Ecto neural progenitor cell (in vitro differentiated cells): Measurements from ENCODE around the gene TMC4.

Source experiments
- DNase-seq: peaks from one replicate; pipeline ENCODE4 v3.0.0-alpha.2; 2018; ENCODE audit warnings: low spot score

Gene TMC4

DNA sequence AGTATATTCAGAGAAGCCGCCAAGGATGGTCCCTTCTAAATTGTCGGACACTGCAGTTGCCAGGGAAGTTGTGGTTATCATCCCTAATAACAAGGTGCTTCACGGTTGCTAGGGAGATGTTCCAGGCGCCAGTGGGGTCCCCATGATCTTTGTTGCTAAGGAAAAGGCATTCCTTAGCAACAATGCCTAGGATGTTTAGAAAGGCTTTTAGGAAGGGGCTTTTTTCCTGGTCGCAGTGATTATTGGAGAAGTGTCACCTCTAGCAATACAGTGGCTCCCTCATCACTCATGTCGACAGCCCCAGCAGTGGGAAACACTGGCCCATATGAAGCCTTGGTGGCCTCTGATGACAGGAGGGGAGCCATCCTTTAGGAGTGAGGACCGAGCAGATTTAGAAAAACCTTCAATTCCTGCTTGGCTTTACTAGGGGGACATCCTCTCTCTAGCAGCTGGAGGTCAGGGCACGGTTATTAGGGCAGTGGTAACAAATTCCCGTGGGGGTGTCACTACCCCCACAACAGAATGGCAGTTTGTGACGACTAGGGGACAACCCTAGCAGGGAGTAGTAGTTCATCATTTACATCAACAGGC lies 6.4 kb upstream of the TMC4 start:
- DNase-seq = no peak

DNA sequence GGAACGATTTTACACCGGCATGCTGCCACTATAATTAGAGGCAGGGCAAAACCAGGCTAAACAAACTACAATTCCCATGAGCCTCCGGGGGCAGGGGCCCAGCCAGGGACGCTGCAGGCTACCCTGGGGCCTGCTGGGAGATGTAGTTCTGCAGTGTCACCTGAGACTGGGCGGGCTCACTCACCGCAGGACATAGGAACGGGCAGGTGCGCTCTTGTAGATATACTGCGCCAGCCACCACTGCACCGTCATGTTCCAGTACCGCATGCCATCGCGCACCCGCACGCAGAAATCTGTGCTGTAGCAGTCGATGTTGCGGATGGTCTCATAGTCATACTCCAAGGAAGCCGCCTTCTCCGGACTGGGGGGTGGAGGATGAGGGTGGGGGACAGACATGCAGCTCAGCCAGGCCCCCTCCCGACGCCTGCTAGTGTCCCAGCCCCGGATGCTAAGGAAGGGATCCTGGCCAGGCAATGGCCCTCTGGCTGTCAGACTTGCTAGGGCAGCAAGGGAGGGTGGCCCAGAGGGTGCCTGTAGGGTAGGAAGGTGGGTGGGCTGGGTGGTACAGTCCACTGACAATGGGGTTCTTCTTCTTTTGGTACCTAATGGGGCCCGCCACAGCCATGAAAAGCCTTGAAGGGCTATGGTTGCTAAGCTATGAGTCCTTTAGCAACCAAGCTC lies 5.8 kb upstream of the TMC4 start:
- no peak for DNase-seq

DNA sequence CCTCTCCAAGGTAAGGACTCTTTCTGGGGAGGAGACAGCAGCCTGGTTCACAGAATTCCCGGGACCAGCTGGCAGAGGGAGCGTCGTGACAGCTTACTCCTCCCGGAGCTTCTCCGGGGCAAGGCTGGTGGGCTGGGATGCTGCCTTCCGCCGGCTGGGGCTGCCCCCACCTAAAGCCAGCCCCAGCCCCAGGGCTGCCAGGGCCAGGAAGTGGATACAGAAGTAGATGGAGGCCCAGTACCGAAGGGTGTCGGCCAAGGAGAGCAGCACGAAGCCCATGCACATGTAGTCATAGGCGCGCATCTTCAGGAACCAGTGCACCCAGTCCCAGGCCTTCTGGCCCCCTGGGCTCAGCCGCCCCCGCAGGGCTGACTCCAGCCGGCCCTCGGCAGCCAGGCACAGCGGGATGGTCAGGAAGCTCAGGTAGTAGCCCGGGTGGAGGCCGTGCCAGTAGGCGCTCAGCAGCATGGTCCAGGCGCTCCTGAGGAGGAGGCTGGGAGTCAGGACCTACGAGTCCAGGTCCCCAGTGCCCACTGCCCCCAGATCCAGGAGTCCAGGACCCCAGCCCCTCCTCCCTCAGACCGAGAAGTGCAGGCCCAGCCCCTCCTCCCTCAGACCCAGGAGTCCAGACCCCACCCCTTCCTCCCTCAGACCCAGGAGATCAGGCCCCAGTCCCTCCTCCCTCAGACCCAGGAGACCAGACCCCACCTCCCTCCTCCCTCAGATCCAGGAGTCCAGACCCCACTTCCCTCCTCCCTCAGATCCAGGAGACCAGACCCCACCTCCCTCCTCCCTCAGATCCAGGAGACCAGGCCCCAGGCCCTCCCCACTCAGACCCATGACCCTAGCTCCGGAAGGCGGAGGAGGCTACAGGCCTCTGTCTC lies 1.2 kb upstream of the TMC4 start:
- no peak for DNase-seq

DNA sequence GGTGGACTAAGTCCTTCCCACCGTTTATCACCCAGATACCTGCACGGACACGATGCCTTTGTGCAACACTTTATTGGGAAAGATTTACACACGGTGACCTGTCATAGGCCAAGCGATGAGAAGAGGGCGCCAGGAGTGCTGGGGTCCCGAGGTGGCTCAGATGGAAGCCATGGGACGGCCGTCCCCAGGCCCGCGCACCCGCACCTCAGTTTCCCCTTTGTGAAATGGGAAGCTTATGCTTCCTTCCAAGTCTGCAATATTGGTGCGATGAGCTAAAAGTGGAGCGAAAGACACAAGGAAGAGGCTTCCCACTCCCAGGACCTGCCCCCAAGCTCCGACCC lies 369 bp upstream of the TMC4 start:
- no peak for DNase-seq

DNA sequence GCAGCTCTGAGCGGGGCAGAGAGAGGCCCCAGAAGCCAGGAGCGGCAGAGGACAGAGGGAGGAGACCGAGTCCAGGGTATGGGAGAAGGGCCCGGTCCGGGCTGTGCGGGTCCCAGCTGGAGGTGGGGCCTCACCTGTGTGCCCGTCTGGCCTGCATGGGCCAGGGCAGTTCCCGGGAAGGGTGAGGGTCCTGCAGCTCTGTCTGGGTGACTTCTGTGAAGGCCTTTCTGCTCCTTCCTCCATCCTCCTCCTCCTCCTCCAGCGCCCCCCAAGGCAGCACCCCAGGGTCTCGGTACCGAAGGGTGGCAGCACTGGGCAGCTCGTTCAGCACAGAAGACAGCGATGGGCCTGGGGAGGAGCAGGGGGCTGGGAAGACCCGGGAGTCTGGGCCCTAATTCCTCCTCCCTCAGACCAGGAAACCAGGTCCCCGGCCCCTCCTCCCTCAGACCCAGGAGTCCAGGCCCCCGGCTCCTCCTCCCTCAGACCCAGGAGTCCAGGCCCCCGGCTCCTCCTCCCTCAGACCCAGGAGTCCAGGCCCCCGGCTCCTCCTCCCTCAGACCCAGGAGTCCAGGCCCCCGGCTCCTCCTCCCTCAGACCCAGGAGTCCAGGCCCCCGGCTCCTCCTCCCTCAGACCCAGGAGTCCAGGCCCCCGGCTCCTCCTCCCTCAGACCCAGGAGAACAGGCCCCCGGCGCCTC lies 1.1 kb downstream of the TMC4 start:
- peak; percentile 40 for DNase-seq

DNA sequence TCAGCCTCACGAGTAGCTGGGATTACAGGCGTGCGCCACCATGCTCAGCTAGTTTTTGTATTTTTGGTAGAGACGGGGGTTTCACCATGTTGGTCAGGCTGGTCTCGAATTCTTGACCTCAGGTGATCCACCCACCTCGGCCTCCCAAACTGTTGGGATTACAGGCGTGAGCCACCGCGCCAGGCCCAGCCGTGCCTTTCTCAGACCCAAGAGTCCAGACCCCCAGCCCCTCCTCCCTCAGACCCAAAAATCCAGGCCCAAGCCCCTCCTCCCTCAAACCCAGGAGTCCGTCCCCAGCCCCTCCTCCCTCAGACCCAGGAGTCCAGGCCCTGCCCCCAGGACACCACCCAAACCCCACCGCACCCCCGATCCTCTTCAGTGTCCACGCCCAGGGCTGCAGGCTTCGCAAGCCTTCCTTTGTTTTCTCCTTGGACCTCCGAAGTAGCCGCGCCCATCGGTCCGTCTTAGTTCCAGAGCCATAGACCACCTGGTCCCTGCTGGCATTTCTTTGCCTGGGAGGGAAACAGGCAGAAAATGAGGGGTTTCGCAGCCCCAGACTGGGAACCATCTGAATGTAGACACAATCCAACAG lies 3.7 kb downstream of the TMC4 start:
- DNase-seq = no peak

DNA sequence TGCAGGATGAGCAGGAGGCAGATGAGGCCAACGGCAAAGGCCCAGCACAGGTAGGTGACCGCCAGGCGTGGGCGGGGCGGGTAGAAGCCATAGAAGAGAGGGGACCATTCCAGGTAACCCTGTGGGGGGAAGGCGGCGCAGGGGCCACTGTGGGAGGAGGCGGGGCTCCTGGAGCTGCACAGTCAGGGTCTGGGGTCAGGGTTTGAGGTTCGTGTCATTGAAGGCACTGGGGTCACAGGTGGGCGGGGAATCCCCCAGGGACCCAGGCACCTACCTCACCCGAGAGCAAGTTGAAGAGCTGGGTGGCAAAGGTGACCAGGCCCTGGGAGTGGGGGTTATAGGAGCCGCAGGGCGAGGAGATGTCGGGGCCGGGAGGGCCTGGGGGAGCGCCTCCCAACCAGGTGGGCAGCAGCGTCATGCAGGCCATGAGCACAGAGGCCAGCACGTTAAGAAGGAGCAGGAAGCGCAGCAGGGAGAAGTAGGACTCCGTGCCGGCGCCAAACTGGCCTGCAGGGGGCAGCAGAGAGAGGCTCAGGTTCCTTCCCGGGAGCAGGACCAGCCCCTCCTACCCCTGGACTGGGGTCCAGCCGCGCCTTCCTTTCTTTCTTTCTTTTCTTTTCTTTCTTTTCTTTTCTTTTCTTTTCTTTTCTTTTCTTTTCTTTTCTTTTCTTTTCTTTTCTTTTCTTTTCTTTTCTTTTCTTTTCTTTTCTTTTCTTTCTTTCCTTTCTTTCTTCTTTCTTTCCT lies 4.6 kb downstream of the TMC4 start:
- DNase-seq = peak; percentile 94

DNA sequence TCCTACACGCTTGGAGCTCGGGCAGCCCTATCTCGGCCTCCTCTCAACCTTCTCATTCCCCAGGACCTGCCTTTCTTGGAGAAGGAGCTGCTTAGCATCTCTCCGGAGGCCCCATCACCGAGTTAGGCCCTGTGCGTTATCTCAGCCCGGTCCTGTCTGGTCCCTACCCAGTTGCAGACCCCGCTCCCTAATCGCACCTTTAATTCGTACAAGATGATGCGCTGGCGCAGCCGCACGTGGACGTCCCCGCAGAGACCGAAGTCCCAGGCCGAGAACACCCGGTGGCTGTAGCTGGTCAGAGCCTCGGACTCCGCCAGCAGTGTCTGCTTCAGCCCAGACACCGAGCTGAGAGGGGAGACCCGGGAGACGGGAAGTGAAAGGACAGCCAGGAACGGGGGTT lies 7.7 kb downstream of the TMC4 start:
- DNase-seq = no peak

DNA sequence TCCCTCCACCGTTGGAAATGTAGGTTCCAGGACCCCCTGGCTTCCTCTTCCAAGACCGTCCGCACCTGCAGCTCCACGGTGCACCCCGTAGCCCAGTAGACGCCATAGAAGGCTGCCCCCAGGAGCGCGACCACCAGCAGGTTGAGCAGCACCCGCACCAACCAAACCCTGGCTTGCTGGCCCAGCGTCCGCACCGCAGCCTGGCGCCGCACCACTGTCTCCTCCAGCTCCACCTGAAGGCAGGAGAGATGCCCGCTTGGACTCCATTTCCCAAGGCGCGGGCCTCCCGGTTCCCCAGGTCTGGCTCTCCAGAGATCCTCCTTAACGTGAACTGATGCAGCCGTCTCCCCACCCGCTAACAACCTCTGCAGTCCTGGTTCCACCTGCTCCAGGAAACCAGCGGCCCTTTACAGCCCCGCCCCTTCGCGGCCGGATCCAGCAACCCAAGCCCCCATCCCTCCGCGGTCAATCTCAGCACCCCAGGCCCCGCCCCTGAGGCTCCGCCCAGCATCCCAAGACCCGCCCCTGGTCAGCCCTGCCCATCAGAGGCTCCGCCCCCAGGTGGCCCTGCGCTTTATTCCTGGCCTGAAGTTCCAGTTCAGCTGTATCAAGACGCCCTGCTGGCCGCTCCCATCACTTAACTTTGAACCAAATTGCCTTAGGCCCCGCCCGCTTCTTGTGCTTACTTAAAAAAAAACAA lies 8.4 kb downstream of the TMC4 start:
- peak; percentile 84 for DNase-seq

DNA sequence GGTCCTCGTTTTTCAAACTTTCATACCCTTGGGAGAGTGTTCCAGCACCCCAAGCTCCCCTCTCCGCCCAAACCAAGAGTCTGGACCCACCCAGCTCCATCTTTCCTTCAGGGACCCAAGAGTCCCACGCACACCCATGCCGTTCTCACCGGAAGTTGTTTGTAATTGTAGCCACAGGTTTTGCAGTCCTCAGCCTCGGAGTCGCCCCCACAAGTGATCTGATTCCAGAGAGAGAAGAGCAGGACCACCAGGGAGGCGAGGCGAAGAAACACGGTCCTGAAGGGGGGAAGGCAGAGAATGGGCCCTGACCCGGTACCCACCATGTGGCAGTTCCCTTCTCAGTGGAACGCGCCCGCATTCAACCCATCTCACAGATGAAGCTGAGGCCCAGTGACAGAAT lies 10.1 kb downstream of the TMC4 start:
- no peak for DNase-seq

DNA sequence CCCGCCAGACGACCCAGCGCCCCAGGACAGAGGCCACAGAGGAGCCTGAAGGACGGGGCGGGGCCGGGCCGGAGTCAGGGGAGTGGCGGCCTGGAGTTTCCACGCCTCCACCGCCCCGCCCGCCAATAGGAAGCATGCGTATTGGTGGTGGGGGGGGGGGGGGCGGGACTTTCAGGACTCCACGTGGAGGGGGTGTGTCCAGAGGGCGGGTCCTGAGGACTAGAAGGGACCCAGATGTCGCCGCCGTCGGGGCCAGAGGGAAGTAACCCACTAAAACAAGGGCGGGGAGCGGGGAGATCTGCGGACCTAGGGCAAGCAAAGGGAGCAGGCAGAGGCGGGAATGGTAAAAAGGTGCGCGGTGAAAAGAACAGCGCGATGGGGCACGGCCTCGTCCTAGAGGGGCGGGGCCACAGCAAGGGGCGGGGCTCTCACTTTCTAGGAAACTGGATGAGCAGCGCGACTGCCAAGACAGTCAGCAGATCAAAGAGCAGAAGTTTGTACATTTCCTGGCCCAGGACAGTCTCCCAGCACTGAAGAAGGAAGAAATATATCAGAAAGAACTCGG lies 10.6 kb downstream of the TMC4 start:
- DNase-seq = peak; percentile 83

DNA sequence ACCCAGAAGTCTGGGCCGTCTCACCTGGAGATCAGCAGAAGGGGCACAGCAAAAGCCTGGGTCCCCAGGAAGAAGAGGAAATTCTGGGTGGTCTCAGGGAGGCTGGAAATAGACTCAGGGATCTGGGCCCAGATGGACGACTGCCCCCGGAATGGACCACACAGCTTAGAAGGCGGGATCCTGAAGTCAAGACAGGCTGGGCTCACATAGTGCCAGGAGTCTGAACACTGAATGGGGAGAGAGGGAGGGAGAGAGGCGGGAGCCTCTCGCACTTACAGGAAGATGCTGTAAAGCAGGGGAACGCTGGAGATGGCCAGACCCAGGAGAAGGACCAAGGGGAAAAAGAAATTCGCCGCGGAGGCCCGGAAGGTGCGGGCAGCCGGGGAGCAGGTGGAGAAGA lies 12.1 kb downstream of the TMC4 start:
- no peak for DNase-seq

DNA sequence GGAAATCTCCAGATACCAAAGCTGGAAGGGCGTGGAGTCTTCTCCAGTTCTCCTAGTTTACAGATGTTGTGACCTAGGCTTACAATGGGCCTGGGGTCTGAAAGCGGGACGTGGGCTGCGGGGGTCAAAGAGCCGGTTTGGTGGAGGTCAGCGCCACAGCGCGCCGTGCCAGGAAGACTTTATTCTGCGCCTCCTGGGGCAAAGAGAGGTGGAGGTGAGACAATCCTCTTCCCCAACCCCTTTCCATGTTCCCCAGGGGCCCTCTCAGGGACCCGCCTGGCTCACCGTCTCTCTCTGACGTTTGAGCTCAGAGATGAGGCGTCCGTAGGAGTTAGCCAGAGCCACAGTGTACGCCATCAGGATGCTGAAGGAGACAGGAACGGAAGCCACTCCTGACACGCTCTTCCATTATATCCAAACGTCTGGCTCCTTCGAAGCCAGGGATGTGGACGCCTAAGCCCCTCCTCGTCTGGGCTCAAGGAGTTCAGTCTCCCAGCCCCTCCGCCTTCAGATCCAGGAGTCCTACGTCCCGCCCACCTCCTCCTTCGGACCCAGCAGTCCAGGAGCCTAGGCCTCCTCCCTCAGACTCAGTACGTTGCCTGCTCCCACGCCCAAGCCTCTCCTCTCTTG lies 12.7 kb downstream of the TMC4 start:
- no peak for DNase-seq

DNA sequence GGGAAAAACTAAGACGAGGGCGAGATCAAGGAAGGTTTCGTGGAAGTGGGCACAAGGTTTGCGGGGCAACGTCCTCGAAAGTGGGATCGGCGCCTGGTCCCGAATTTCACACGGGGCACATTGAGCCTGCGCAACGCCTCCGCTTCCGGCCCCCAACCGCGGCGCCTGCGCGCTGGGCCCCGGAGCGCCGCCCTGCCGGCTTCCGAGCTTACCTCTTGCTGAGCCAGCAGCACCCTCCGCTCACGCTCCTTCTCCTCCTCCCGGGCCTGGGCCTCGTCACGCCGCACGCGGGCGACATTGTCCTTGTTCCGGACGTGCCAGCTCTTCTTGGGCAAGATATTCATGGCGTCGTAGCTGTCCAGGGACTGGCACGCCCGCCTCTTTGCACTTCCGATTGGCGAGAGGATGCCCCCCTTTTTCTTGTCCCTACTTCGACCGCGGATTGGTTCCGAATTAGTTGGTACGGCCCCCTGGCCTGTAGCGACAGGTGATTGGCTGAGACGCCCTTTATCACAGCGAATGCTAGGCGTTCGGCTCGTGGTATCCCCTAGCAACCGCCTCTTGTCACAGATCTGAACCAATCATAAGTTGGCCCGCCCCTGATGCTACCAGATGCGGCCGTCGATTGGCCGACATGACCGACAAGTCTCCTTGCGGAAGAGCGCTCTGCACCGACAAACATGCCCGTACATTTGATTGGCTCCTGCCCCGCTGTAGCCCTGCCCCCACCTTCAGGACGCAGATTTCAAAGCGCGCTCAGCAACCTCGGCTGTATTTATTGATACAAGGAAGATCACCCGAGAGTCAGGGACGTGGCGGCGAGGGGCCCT lies 13.4 kb downstream of the TMC4 start, which contains the start of gene LENG1:
LENG1 (minus strand) TSS at position 370 of the 830 bp plus-strand sequence; CDS start at position 344, 26 bp downstream.
- DNase-seq = peak; percentile 98

DNA sequence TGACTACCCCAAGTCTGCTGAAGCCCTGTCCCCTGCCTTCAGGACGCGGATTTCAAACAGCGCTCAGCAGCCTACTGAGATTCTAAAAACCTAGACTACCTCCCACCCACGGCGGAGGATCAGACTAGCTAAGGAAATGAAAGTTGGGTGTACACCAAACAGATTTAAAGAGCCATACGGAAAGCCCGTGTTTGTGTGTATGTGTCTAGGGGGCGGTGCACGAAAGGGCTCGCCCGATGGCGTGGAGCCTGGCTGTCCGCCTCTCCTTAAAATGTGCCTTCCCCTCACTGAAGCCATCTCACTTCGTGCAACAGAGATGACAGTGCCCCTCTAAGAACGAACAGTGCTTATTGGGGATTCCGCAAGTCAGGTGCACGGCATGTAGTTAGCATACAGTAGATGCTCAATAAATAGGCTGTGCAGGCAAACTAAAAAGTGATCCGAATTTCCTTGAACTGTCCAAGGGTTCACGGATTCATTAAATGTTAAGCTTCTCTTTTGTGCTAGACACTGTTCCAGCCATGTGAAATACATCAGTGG lies 14.1 kb downstream of the TMC4 start:
- no peak for DNase-seq

DNA sequence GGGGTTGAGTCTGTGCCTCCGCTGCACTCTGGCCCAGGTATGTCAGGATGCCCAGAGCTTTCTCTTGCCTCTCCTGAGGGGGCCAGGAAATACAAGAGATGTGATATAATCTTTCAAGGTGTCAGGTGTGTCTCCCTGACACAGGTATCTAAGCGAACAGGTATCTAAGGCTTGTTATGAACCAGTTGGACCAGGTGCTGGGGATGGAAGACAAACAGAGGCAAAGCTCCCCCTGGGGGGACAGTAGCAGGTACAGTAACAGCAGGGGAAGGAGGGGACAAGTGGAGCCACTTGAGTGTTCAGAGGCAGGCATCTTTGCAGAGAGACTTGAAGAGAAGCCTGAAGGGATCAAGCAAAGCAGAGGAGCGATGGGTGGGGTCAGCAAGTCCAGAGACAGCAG lies 16.0 kb downstream of the TMC4 start:
- DNase-seq = no peak

DNA sequence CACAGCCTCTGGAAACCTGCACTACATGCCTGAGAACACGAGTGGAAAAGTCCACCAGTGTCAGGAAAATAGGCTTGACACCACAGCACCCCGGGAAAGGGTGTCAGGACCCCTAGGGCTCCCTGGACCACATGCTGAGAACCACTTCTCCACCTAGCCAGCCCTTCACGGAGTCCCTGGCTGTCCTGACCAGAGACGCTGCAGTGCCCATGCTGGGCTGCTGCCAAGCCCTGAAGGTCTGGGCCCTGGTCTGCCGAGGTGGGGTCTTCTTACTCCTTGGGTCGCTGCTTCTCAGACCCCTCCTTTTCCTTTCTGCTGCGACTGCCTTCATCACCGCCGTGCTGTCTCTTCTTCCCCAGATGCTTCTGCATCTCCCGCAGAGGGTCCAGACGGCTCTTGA lies 16.5 kb downstream of the TMC4 start:
- DNase-seq = no peak

DNA sequence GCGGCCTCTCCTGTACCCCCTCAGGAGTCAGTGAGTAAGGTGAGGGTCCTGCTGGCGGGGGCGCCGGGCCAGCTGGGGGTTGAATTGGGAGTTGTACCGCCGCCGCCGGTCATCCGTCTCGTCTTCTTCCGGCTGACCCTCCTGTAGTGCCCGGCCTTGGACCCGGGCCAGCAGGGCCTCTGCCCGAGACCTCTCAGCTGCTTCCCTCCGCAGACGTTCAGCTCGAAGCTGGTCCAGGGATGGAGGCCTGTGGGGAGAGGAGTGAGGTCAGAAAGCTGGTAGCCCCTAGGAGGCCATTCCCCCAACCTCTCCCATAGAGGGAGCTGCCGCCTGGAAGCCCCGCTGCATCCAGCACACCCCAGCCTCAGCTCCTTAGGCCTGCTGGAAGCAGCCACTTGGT lies 17.3 kb downstream of the TMC4 start:
- no peak for DNase-seq
